ENCODE results near the gene MECP2. TPM values are rescaled to one million over a fixed set of nuclear protein-coding genes. Genes with fewer than 3 reads are reported as not detected.
A peak's percentile ranks its signal among the peaks of the same experiment; 100 is the strongest.

MECP2 gene
- total RNA-seq, 1 donor from 2014 or later, result 57.6 TPM

DNA sequence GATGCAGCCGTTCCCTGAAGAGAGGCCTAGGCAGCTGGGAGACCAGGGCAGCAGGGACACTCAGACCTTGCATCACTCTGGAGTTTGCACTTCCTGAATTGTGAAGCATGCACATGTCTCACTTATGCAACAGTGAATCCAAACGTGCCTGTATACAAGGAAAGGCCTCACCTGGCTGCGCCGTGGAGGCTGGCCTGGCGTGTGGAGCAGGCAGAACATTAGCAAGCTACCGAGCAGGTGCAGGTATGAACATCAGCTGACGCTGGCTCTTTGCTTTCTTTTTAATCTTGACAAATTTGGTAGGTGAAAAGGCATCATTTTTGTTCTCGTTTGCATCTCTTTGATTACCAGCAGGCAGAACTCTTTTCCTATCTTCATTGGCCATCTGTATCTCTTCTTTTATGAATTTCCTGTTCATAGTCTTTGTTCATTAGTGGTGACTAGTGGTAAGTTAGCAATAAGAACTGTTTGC, 40.7 kb downstream of the MECP2 start:
- Histone ChIP-seq H3K9me3 (no peaks in the 10 kb centered on the region), H3K4me1 (peaks cover 12% of the 10 kb centered on the region), H3K36me3 (no peaks in the 10 kb centered on the region), H3K27me3 (ENCODE audit: low read depth) (no peaks in the 10 kb centered on the region), H3K27ac (no peak overlapping the region), H3K4me3 (no peak overlapping the region)
- intact Hi-C loops (cut with DNase I), result no loop called here
- TF ChIP-seq, protein P1, sequence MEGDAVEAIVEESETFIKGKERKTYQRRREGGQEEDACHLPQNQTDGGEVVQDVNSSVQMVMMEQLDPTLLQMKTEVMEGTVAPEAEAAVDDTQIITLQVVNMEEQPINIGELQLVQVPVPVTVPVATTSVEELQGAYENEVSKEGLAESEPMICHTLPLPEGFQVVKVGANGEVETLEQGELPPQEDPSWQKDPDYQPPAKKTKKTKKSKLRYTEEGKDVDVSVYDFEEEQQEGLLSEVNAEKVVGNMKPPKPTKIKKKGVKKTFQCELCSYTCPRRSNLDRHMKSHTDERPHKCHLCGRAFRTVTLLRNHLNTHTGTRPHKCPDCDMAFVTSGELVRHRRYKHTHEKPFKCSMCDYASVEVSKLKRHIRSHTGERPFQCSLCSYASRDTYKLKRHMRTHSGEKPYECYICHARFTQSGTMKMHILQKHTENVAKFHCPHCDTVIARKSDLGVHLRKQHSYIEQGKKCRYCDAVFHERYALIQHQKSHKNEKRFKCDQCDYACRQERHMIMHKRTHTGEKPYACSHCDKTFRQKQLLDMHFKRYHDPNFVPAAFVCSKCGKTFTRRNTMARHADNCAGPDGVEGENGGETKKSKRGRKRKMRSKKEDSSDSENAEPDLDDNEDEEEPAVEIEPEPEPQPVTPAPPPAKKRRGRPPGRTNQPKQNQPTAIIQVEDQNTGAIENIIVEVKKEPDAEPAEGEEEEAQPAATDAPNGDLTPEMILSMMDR (IDR thresholded peaks at IDR 0.05), result no peak
- DNase-seq (no peak), ATAC-seq (peak; percentile 49 to 66)

DNA sequence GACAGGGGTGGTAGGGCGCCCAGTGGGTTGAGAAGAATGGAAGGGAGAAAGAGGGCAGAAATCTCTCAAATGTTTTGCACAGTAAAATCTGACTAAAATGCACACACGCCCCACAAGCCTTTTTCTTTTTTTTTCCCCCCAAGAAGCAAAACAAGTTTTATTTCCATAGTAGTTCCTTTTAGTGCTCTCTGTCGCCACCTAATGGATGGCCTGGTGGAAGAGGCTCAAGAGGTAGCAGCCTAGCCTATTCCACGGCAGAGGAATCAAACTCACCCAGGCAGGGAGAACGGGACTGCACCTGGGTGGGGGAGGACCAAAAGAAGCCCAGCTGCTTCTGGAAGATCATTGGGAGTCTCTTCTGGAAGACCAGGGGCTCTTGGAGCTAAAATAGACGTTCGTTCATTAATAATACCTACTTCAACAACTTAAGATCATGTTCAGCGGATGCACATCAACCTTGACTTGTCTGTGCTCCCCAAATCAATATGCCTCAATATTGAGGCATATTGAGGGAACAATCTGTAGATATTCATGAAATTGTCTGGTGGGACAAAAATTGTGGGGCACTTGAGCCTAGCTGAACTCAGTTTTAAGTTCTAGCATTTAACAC, 46.2 kb downstream of the MECP2 start:
- Histone ChIP-seq H3K4me1 (peaks cover 31% of the 10 kb centered on the region), H3K36me3 (peaks cover 6% of the 10 kb centered on the region), H3K27me3 (ENCODE audit: low read depth) (no peaks in the 10 kb centered on the region), H3K4me3 (no peak overlapping the region), H3K9me3 (no peaks in the 10 kb centered on the region), H3K27ac (no peak overlapping the region)
- intact Hi-C loops (cut with DNase I), result no loop called here
- ATAC-seq (peak; percentile 75 to 78), DNase-seq (peak; percentile 54)
- TF ChIP-seq, protein P1 (IDR thresholded peaks at IDR 0.05), result peak; percentile 67

DNA sequence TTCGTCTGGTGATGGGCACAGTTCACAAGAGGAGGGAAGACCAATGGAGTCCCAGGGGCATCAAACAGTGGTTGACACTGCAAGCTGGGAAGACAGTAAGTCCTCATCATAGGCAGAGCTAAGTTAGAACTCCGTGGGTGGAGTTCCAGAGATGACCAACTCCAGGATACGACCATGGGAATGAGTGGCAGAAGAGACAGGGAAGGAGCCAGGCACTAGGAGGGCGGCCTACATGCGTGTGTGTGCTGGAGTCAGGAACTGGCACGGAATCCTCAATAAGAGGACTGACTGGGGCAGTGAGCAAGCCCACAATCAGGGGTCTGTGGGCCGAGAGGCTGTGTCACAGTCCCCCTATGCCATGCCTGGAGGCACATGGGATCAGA, 47.4 kb downstream of the MECP2 start:
- no peak overlapping the region for H3K27ac ChIP-seq
- TF ChIP-seq, protein P1 (IDR thresholded peaks at IDR 0.05), result no peak
- H3K27me3 ChIP-seq (ENCODE audit: low read depth), result no peaks in the 10 kb centered on the region
- H3K9me3 ChIP-seq, result no peaks in the 10 kb centered on the region
- intact Hi-C loops (cut with DNase I), result no loop called here
- no peak for ATAC-seq
- DNase-seq, result no peak
- peaks cover 37% of the 10 kb centered on the region for H3K4me1 ChIP-seq
- H3K36me3 ChIP-seq, result peaks cover 6% of the 10 kb centered on the region
- no peak overlapping the region for H3K4me3 ChIP-seq

DNA sequence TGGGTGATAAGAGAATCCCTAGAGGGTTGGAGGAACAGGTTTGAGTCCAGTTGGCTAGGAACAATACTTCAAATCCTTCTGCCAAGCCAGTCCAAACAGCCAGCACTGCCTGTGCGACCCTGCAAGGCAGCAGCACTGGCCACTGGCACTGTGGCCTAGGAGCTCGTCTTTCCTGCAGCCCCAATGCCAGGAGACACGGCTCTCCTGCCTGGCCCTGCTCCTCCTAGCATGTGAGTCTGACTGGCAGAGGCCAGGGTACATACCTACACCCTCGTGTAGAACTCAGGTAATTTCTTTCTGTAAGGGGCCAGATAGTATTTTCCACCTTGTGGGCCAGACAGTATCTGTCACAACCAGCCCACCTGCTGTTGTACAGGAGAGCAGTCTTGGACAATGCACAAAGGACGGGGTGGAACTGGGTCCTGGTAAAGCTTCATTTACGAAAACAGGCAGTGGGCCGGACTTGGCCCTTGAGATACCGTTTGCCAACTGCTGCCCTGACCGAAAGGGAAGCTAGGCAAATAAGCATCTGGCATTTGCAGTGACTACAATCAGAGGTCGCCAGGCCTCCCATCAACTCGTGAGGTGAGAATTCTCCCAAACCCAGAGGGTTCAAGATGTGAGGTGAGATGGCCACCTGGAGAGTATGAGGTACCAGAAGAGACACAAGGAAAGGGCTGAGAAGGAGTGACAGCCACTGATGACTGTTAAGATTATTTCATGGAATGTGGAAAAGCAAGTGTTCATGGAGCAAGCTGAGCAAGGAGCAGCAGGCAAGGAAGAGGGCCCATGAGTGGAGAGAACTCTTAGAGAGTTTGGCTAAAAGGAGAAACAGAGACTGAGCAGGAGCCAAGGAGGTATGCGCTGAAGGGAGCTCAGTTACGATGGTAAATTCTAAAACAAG, 48.1 kb downstream of the MECP2 start:
- Histone ChIP-seq H3K27ac (no peak overlapping the region), H3K9me3 (no peaks in the 10 kb centered on the region), H3K4me1 (peaks cover 43% of the 10 kb centered on the region), H3K27me3 (ENCODE audit: low read depth) (no peaks in the 10 kb centered on the region), H3K4me3 (no peak overlapping the region), H3K36me3 (peaks cover 6% of the 10 kb centered on the region)
- no peak for ATAC-seq
- TF ChIP-seq, protein P1 (IDR thresholded peaks at IDR 0.05), result no peak
- DNase-seq, result no peak
- intact Hi-C loops (cut with DNase I), result no loop called here

DNA sequence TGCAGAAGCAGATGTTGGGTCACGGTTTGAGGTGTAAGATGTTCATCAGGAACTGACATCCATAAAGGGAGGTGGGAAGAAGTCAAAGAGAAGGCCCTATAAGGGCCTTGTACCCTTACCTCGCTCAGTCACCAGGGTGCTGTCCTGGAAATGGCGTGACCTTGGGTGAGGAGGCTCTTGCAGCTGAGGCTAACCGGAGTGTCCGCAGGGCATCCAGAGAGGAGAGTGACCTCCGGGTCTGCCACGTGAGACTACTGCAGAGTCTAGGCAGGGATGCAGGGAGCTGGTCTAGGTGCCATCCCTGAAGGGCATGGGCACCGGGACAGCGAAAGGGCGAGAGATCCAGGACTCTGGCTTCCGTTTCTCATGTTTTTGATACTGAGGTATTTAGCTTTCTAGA, 49.1 kb downstream of the MECP2 start:
- ATAC-seq (no peak), DNase-seq (no peak)
- Histone ChIP-seq H3K27ac (no peak overlapping the region), H3K9me3 (no peaks in the 10 kb centered on the region), H3K27me3 (ENCODE audit: low read depth) (no peaks in the 10 kb centered on the region), H3K4me3 (no peak overlapping the region), H3K4me1 (peaks cover 50% of the 10 kb centered on the region), H3K36me3 (peaks cover 6% of the 10 kb centered on the region)
- TF ChIP-seq, protein P1 (IDR thresholded peaks at IDR 0.05), result no peak
- intact Hi-C loops (cut with DNase I), result no loop called here

Measured in lower lobe of right lung (tissue), 2 donors.